Measurements from ENCODE around the gene PRKCA.

The PRKCA gene

DNA sequence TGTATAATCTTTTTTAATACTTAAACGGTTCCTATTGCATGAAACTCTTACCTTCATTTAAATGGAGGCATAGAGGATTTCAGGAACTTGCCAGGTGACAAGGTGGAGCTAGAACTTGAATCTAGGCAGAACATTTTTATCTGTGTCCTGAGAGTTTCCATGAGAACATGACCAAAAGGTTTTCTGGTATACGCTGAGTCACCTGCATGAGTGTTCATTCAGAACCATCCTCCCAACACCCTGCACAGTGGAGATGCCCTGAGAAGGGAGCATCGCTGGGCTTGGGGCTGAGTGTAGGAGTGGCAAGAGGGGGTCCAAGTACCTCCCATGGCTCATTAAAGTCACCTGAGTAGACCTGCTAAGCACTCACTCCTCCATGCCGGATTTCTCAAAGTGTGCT lies 362.8 kb downstream of the PRKCA start:
- in situ Hi-C loops (cut with HindIII; ENCODE audit: low pct_ligation_motif_present, low sequenced_read_pairs): no loop called here
- no peak overlapping the region for H3K4me3 ChIP-seq (ENCODE audit: low read depth, low read length)
- TF ChIP-seq, protein P1, sequence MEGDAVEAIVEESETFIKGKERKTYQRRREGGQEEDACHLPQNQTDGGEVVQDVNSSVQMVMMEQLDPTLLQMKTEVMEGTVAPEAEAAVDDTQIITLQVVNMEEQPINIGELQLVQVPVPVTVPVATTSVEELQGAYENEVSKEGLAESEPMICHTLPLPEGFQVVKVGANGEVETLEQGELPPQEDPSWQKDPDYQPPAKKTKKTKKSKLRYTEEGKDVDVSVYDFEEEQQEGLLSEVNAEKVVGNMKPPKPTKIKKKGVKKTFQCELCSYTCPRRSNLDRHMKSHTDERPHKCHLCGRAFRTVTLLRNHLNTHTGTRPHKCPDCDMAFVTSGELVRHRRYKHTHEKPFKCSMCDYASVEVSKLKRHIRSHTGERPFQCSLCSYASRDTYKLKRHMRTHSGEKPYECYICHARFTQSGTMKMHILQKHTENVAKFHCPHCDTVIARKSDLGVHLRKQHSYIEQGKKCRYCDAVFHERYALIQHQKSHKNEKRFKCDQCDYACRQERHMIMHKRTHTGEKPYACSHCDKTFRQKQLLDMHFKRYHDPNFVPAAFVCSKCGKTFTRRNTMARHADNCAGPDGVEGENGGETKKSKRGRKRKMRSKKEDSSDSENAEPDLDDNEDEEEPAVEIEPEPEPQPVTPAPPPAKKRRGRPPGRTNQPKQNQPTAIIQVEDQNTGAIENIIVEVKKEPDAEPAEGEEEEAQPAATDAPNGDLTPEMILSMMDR (IDR thresholded peaks at IDR 0.05; ENCODE audit: low read depth, low read length, missing control alignments): no peak
- H3K27ac ChIP-seq: no peak overlapping the region
- no peaks in the 10 kb centered on the region for H3K36me3 ChIP-seq (replicated peaks)
- DNase-seq: no peak
- H3K27me3 ChIP-seq (replicated peaks): no peaks in the 10 kb centered on the region

DNA sequence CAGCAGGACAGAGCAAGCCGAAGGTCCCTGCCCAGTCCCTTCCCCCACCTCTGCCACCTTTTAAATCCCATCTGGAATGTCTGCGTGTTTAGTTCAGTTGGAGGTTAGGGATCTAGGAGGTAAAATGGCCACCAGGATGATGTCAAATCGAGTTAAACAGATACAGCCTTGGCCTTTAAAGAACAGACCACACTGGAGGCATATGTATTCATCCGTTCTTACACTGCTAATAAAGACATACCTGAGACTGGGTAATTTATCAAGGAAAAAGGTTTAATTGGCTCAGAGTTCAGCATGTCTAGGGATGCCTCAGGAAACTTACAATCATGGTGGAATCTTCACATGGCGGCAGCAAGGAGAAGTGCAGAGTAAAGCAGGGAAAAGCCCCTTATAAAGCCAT lies 364.7 kb downstream of the PRKCA start:
- Histone ChIP-seq H3K27ac (no peak overlapping the region), H3K4me3 (ENCODE audit: low read depth, low read length) (no peak overlapping the region), H3K36me3 (replicated peaks) (no peaks in the 10 kb centered on the region), H3K27me3 (replicated peaks) (no peaks in the 10 kb centered on the region)
- no peak for DNase-seq
- in situ Hi-C loops (cut with HindIII; ENCODE audit: low pct_ligation_motif_present, low sequenced_read_pairs): no loop called here
- TF ChIP-seq, protein P1 (IDR thresholded peaks at IDR 0.05; ENCODE audit: low read depth, low read length, missing control alignments): no peak

DNA sequence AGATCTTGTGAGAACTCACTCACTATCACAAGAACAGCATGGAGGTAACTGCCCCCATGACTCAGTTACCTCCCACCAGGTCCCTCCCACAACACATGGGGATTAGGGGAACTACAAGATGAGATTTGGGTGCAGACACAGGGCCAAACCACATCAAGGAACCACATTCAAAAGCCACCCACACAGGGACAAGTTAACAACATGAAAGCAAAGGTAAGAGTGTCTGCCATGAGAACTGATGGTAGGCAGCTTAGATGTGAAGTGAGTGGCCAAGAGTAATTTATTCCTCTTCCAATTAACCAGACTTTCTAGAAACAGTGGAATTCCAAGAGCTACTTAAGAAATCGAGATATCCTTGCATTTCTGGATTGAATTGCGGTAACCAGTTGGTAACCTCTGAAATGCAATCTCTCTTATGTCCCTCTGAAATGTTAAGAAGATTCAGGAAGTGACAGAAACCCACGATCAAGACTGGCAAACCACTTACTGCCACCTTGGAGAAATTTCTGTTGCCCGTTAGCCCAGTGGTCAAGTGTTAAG lies 365.1 kb downstream of the PRKCA start:
- in situ Hi-C loops (cut with HindIII; ENCODE audit: low pct_ligation_motif_present, low sequenced_read_pairs): no loop called here
- DNase-seq: no peak
- Histone ChIP-seq H3K36me3 (replicated peaks) (no peaks in the 10 kb centered on the region), H3K27me3 (replicated peaks) (no peaks in the 10 kb centered on the region), H3K4me3 (ENCODE audit: low read depth, low read length) (no peak overlapping the region), H3K27ac (no peak overlapping the region)
- TF ChIP-seq, protein P1 (IDR thresholded peaks at IDR 0.05; ENCODE audit: low read depth, low read length, missing control alignments): no peak

DNA sequence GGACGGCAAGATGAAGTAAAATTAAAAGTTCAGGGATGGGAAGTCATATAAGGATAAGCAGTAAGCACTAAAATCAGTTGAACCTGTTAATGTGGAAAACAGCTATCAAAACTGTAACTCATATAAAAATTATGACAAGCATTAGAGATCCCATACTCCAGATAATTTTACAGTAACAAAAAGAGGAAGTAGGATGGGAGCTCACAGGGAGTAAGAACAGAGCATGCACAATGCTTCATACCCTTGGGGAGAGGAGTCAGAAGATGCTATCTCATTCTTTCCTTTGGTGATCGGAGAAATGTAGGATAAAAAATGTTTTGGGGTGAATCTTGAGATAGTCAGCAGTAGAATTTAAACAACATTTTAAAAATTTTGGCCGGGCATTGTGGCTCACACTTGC lies 367.8 kb downstream of the PRKCA start:
- in situ Hi-C loops (cut with HindIII; ENCODE audit: low pct_ligation_motif_present, low sequenced_read_pairs): no loop called here
- TF ChIP-seq, protein P1 (IDR thresholded peaks at IDR 0.05; ENCODE audit: low read depth, low read length, missing control alignments): no peak

DNA sequence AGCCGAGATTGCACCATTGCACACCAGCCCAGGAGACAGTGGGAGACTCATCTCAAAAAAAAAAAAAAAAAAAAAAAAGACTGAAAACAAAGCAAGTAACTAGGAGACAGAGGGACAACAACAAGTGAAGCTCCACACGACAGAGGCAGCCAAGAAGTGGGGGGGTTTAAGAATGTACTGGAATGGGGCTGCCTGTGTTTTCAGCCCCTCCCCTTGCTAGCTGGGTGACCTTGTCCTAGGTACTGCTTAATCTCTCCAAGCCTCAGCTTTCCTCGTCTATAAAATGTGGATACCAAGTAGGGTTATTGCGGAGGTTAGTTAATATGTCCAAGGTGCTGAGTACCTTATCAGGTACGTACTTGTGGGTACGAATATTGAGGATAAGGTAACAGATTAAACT lies 368.7 kb downstream of the PRKCA start:
- no peak for DNase-seq
- in situ Hi-C loops (cut with HindIII; ENCODE audit: low pct_ligation_motif_present, low sequenced_read_pairs): no loop called here
- H3K27me3 ChIP-seq (replicated peaks): no peaks in the 10 kb centered on the region

More for the DNA sequence above, 367.8 kb downstream of the PRKCA start:
- no peak for DNase-seq
- Histone ChIP-seq H3K27me3 (replicated peaks) (no peaks in the 10 kb centered on the region), H3K4me3 (ENCODE audit: low read depth, low read length) (no peak overlapping the region), H3K27ac (no peak overlapping the region), H3K36me3 (replicated peaks) (no peaks in the 10 kb centered on the region)

More for the DNA sequence above, 368.7 kb downstream of the PRKCA start:
- TF ChIP-seq, protein P1 (IDR thresholded peaks at IDR 0.05; ENCODE audit: low read depth, low read length, missing control alignments): no peak
- Histone ChIP-seq H3K36me3 (replicated peaks) (no peaks in the 10 kb centered on the region), H3K4me3 (ENCODE audit: low read depth, low read length) (no peak overlapping the region), H3K27ac (no peak overlapping the region)

Measured in brain microvascular endothelial cell (primary cell).